NT2/D1 (cell line): Measurements from ENCODE around the gene BTG1.

ENCODE experiments used
- DNase-seq: peaks from one replicate; pipeline ENCODE4 v3.0.0-alpha.2; 2011; ENCODE audit warnings: low read depth, low spot score
- H3K27me3 ChIP-seq: 2 replicates; pipeline ENCODE4 v1.6.0; 2011; ENCODE audit warnings: mild to moderate bottlenecking; ENCODE audit not compliant: insufficient read length, insufficient read depth
- H3K36me3 ChIP-seq: 2 replicates; pipeline ENCODE4 v1.6.1; 2011; ENCODE audit warnings: mild to moderate bottlenecking, low read length, mixed read lengths; ENCODE audit not compliant: insufficient read depth, insufficient read length
- H3K4me1 ChIP-seq: 2 replicates; pipeline ENCODE4 v1.5.1; 2011; ENCODE audit not compliant: insufficient read depth, insufficient read length
- H3K4me3 ChIP-seq: 2 replicates; pipeline ENCODE4 v1.5.1; 2011; ENCODE audit warnings: low read depth; ENCODE audit not compliant: insufficient read length
- H3K9ac ChIP-seq: 2 replicates; pipeline ENCODE4 v1.6.0; 2011; ENCODE audit warnings: low read depth; ENCODE audit not compliant: insufficient read length
- H3K9me3 ChIP-seq: 2 replicates; pipeline ENCODE4 v1.5.1; 2011; ENCODE audit warnings: mild to moderate bottlenecking, low read length; ENCODE audit not compliant: insufficient read depth
- SUZ12 ChIP-seq: IDR thresholded peaks from 2 replicates; pipeline ENCODE4 v1.6.1; 2011; ENCODE audit not compliant: insufficient read length, insufficient read depth; ENCODE audit errors: extremely low read depth
- YY1 ChIP-seq: IDR thresholded peaks from 2 replicates; pipeline ENCODE4 v1.6.1; 2011; ENCODE audit not compliant: insufficient read length, insufficient read depth
- ZNF274 ChIP-seq: IDR thresholded peaks from 2 replicates; pipeline ENCODE4 v1.6.1; 2011; ENCODE audit warnings: mild to moderate bottlenecking, low read depth, low read length

The BTG1 gene

DNA sequence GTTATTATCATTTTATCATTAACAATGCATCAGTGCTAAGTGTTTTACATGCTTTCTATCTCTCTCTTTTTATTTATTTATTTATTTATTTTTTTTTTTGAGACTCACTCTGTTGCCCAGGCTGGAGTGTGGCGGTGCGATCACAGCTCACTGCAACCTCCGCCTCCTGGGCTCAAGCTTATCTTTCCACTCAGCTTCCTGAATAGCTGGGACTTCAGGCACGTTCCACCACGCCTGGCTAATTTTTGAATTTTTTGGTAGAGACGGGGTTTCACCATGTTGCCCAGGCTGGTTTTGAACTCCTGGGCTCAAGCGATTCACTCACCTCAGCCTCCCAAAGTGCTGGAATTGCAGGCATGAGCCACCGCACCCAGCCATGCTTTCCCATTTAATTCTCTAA, 3.9 kb upstream of the BTG1 start:
- Histone ChIP-seq H3K9me3 (no peaks in the 10 kb centered on the region), H3K4me3 (no peak overlapping the region), H3K4me1 (no peaks in the 10 kb centered on the region), H3K9ac (no peak overlapping the region), H3K27me3 (no peaks in the 10 kb centered on the region), H3K36me3 (no peaks in the 10 kb centered on the region)
- TF ChIP-seq SUZ12 (no peak), YY1 (no peak), ZNF274 (no peak)
- no peak for DNase-seq

DNA sequence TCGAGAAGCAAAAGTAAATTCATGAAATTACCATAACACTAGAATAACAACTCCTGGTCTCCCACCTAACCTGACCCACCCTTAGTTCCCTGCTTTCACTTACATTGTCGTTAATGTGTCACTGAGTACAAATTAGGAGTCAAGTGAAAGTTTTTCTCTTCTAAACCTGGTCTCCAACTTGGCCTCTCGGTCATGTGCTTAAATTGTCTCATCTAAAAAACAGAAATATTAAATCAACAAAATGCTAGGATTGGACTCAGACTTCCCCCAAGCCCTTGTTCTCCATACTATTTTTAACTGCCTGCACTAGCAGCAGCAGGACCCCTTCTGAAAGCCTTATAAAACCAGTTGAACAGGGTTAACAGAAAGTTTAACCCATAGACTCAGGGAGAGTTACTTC, 1.8 kb upstream of the BTG1 start:
- Histone ChIP-seq H3K27me3 (no peaks in the 10 kb centered on the region), H3K9me3 (no peaks in the 10 kb centered on the region), H3K4me1 (no peaks in the 10 kb centered on the region), H3K4me3 (no peak overlapping the region), H3K36me3 (peaks cover 13% of the 10 kb centered on the region), H3K9ac (peak overlapping the region; percentile 39)
- TF ChIP-seq SUZ12 (no peak), YY1 (no peak), ZNF274 (no peak)
- no peak for DNase-seq

DNA sequence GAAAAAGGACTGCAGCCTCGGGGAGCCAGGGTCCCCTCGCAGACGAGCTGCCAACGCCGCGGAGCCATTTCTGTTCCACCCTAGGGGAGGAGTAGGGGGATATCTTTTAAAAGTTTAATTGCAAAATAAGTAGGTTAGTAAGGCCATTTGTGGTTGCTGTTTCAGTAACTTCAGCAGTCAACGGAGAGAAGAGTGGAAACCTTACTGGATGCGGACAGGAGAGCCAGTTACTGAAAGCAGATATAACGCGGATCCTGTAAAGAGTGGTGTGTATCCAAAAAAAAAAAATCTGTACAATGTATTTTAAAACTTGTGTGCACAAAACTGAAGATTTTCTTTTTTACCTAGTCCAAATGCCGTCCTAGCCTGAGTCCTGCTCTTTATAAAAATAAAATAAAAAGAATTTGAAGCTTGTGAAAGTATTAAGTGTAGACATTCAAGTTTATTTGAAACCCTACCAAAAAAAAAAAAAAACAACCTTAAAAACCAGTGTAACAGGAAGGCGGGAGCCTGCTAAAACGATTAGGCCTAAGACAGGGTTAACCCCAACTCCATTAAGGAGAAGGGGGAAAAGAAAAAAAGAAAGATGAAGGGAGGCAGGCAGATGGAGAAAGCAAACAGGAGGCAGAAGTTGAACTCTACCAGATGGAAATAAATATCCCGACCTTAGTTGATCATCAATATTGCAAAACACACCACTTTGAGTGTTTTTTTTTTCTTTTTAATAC, 1.0 kb upstream of the BTG1 start:
- Histone ChIP-seq H3K4me1 (no peaks in the 10 kb centered on the region), H3K4me3 (peak overlapping the region; percentile 85), H3K36me3 (peaks cover 20% of the 10 kb centered on the region), H3K27me3 (no peaks in the 10 kb centered on the region), H3K9me3 (no peaks in the 10 kb centered on the region), H3K9ac (peak overlapping the region; percentile 97)
- TF ChIP-seq YY1: no peak
- TF ChIP-seq SUZ12: no peak
- no peak for TF ChIP-seq ZNF274
- DNase-seq: peak; percentile 13

DNA sequence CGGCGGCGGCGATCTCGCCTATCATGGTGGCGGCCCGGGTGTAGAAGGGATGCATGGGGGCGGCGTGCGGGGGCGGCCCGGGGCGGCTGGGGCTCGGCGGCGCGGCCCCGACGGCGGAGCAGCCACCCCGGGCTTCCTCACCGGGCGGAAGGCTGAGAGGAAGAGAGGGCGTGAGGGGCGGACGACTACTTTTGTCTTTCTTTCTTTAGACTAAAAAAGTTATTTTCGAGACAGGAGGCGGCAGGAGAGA, 240 bp downstream of the BTG1 start:
- Histone ChIP-seq H3K9ac (peak overlapping the region; percentile 96), H3K4me3 (peak overlapping the region; percentile 92), H3K9me3 (no peaks in the 10 kb centered on the region), H3K36me3 (peaks cover 24% of the 10 kb centered on the region), H3K4me1 (no peaks in the 10 kb centered on the region), H3K27me3 (no peaks in the 10 kb centered on the region)
- no peak for TF ChIP-seq SUZ12
- no peak for TF ChIP-seq ZNF274
- no peak for TF ChIP-seq YY1
- no peak for DNase-seq

DNA sequence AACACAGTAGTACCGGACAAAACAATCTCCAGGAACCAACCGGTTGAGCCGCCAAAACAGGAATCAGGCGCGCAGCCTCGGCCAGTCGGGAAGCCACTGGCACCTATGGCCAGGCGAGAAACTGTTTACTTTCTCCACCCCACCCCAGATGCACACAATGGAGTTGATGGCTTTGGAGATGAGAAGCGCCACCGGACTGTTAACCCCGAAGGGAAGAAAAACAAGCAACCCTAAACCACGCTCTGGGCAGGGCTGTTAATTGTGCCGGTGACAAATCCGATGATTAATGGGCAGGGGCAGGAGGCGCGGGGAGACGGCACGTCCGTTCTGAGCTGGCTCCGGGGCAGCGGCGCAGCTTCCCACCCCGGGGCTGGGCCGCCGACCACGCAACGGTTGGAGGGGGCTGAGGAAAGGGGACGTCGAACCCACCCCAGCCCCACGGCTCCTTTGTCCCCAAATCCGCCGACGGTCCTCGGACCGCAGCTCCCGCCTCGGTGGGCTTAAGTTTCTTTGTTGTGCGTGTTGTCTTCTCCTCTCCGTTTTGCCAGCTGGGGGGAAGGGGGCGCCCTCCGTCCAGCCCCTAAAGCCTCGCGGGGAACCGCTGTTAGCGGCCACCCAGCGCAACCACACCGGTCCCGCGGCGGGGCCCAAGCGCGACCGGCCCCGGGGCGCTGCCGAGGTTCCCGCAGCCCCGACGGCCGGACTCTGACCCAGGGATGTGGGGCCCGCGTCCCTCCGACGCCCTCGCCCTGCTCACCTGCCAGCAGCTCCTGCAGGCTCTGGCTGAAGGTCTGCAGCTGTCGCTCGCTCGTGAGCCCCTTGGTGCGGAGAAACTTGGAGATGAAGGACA, 790 bp downstream of the BTG1 start:
- DNase-seq: peak; percentile 18

DNA sequence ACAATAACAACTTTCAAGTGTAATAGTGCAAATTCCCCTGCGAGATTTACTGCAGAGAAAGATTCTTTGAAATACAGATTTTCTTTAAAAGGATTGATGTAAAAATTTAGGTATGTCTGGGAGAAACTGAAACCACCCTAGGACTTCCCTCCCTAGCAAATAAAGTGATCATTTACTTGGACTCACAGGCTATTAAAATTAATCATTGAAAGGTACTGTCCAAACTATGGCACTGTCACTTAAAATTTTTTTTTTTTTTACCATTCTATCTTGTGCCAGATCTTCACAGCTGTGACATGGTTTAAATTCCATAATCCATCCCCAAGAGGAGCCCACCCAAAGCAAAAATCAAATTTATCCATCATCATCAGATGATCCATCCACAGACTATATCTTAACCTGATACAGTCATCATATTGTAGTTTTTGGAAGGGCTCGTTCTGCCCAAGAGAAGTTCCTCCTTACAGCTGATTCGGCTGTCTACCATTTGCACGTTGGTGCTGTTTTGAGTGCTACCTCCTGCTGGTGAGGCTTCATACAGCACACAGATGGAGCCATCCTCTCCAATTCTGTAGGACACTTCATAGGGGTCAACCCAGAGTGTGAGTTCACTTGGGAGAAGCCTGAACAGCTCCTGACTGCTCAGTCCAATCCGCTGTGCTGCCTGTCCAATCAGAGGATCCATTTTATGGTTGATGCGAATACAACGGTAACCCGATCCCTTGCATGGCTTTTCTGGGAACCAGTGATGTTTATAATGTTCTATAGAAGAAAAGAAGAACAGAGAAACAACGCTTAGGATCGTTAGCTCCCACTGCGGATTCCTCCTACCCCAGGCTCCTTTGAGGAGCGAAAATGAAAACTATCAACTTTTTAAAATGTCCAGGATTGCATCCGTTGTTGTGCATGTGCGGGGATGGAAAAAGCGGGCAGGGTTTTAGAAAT, 1.7 kb downstream of the BTG1 start:
- H3K36me3 ChIP-seq: peaks cover 24% of the 10 kb centered on the region
- DNase-seq: peak; percentile 72
- no peak for TF ChIP-seq ZNF274
- no peak for TF ChIP-seq YY1
- no peak for TF ChIP-seq SUZ12

More for the DNA sequence above, 790 bp downstream of the BTG1 start:
- H3K36me3 ChIP-seq: peaks cover 24% of the 10 kb centered on the region
- H3K27me3 ChIP-seq: no peaks in the 10 kb centered on the region
- no peak for TF ChIP-seq SUZ12
- no peak for TF ChIP-seq YY1
- no peak for TF ChIP-seq ZNF274
- no peaks in the 10 kb centered on the region for H3K9me3 ChIP-seq
- H3K4me1 ChIP-seq: no peaks in the 10 kb centered on the region
- peak overlapping the region; percentile 92 for H3K4me3 ChIP-seq
- peak overlapping the region; percentile 96 for H3K9ac ChIP-seq

More for the DNA sequence above, 1.7 kb downstream of the BTG1 start:
- Histone ChIP-seq H3K9me3 (no peaks in the 10 kb centered on the region), H3K4me1 (no peaks in the 10 kb centered on the region), H3K4me3 (peak overlapping the region; percentile 92), H3K27me3 (no peaks in the 10 kb centered on the region), H3K9ac (peak overlapping the region; percentile 96)
